SK-N-SH treated with all-trans-retinoic acid at 6 μM for 48 hours (cell line): ENCODE measurements around the gene FAM200A.
A peak's percentile ranks its signal among the peaks of the same experiment; 100 is the strongest.

Source experiments
- ATAC-seq: fragments of 200-7000 bp; cut with Tn5 transposase; 3 replicates; pipeline ENCODE4 v1.9.1; 2020; ENCODE audit warnings: mild to moderate bottlenecking, moderate library complexity
- ARNTL ChIP-seq: fragments of 450-650 bp; formaldehyde crosslinking; IDR thresholded peaks from 2 replicates; pipeline ENCODE4 v1.5.0; 2020; ENCODE audit warnings: low read depth, mild to moderate bottlenecking, moderate library complexity, borderline replicate concordance
- BACH2 ChIP-seq: fragments of 250-450 bp; sonication (Bioruptor Pico); IDR thresholded peaks from 2 replicates; pipeline ENCODE4 v1.9.0; 2021; ENCODE audit warnings: mild to moderate bottlenecking, borderline replicate concordance
- CREB5 ChIP-seq: fragments of 250-450 bp; sonication (Bioruptor Pico); IDR thresholded peaks from 2 replicates; pipeline ENCODE4 v1.5.1; 2020; ENCODE audit warnings: low read depth, mild to moderate bottlenecking, moderate library complexity
- CSDC2 ChIP-seq: fragments of 250-450 bp; sonication (Bioruptor Pico); IDR thresholded peaks from 2 replicates; pipeline ENCODE4 v1.5.0; 2020; ENCODE audit warnings: mild to moderate bottlenecking, moderate library complexity
- CSRNP3 ChIP-seq: fragments of 250-450 bp; sonication (Bioruptor Pico); IDR thresholded peaks from 2 replicates; pipeline ENCODE4 v1.5.1; 2021; ENCODE audit warnings: mild to moderate bottlenecking, moderate library complexity
- ESRRG ChIP-seq: fragments of 250-450 bp; sonication (Bioruptor Pico); IDR thresholded peaks from 2 replicates; pipeline ENCODE4 v1.6.1; 2021; ENCODE audit warnings: mild to moderate bottlenecking
- GLIS3 ChIP-seq: fragments of 250-450 bp; sonication (Bioruptor Pico); IDR thresholded peaks from 2 replicates; pipeline ENCODE4 v1.5.0; 2020; ENCODE audit warnings: mild to moderate bottlenecking, moderate library complexity
- ISL1 ChIP-seq: fragments of 250-450 bp; sonication (Bioruptor Pico); IDR thresholded peaks from 2 replicates; pipeline ENCODE4 v2.1.2; 2022; ENCODE audit warnings: mild to moderate bottlenecking, moderate library complexity
- OSR1 ChIP-seq: fragments of 250-450 bp; sonication (Bioruptor Pico); IDR thresholded peaks from 2 replicates; pipeline ENCODE4 v1.8.0; 2022; ENCODE audit warnings: moderate library complexity, mild to moderate bottlenecking, inconsistent platforms
- PATZ1 ChIP-seq: fragments of 250-450 bp; sonication (Bioruptor Pico); IDR thresholded peaks from 2 replicates; pipeline ENCODE4 v1.8.0; 2020; ENCODE audit warnings: mild to moderate bottlenecking, moderate library complexity, borderline replicate concordance
- POU6F1 ChIP-seq: fragments of 250-450 bp; sonication (Bioruptor Pico); IDR thresholded peaks from 2 replicates; pipeline ENCODE4 v1.8.0; 2021; ENCODE audit warnings: low read depth, mild to moderate bottlenecking, moderate library complexity, borderline replicate concordance
- PPARA ChIP-seq: fragments of 250-450 bp; sonication (Bioruptor Pico); IDR thresholded peaks from 2 replicates; pipeline ENCODE4 v1.5.0; 2020; ENCODE audit warnings: mild to moderate bottlenecking, borderline replicate concordance
- RARB ChIP-seq: fragments of 250-450 bp; sonication (Bioruptor Pico); IDR thresholded peaks from 2 replicates; pipeline ENCODE4 v1.8.0; 2021; ENCODE audit warnings: mild to moderate bottlenecking, moderate library complexity
- SNAI2 ChIP-seq: fragments of 250-450 bp; sonication (Bioruptor Pico); IDR thresholded peaks from 2 replicates; pipeline ENCODE4 v1.5.0; 2020; ENCODE audit warnings: mild to moderate bottlenecking, moderate library complexity
- TOX ChIP-seq: fragments of 250-450 bp; sonication (Bioruptor Pico); IDR thresholded peaks from 2 replicates; pipeline ENCODE4 v1.8.0; 2021; ENCODE audit warnings: mild to moderate bottlenecking, moderate library complexity, borderline replicate concordance
- TSHZ2 ChIP-seq: fragments of 250-450 bp; sonication (Bioruptor Pico); IDR thresholded peaks from 2 replicates; pipeline ENCODE4 v1.5.0; 2020; ENCODE audit warnings: mild to moderate bottlenecking, moderate library complexity
- ZC3H10 ChIP-seq: fragments of 250-450 bp; sonication (Bioruptor Pico); IDR thresholded peaks from 2 replicates; pipeline ENCODE4 v1.5.1; 2021; ENCODE audit warnings: mild to moderate bottlenecking, moderate library complexity
- ZFP3 ChIP-seq: fragments of 250-450 bp; sonication (Bioruptor Pico); IDR thresholded peaks from 2 replicates; pipeline ENCODE4 v1.5.0; 2020; ENCODE audit warnings: mild to moderate bottlenecking, moderate library complexity
- ZFP30 ChIP-seq: fragments of 450-650 bp; formaldehyde crosslinking; IDR thresholded peaks from 2 replicates; pipeline ENCODE4 v1.5.0; 2022; ENCODE audit warnings: mild to moderate bottlenecking, moderate library complexity
- ZNF565 ChIP-seq: fragments of 450-650 bp; formaldehyde crosslinking; conservative IDR thresholded peaks from 2 replicates; pipeline ENCODE4 v1.5.0; 2020; ENCODE audit warnings: low read depth, mild to moderate bottlenecking, moderate library complexity
- ZNF70 ChIP-seq: fragments of 450-650 bp; formaldehyde crosslinking; IDR thresholded peaks from 2 replicates; pipeline ENCODE4 v1.5.0; 2020; ENCODE audit warnings: mild to moderate bottlenecking, moderate library complexity

The FAM200A gene

GRCh38 chr7:99535667-99536066, 16.2 kb downstream of the FAM200A start:
- no peak for ATAC-seq
- TF ChIP-seq ZNF70 (CRISPR knock-in tag) (no peak), ZC3H10 (CRISPR knock-in tag) (no peak), BACH2 (CRISPR knock-in tag) (no peak), ZFP30 (CRISPR knock-in tag) (no peak), SNAI2 (CRISPR knock-in tag) (no peak), ZFP3 (no peak), OSR1 (CRISPR knock-in tag) (no peak), ESRRG (CRISPR knock-in tag) (no peak), TOX (CRISPR knock-in tag) (no peak), ZNF565 (CRISPR knock-in tag) (no peak), ARNTL (CRISPR knock-in tag) (no peak), CREB5 (CRISPR knock-in tag) (no peak), TSHZ2 (CRISPR knock-in tag) (no peak), POU6F1 (no peak), CSRNP3 (no peak), PATZ1 (CRISPR knock-in tag) (no peak), PPARA (CRISPR knock-in tag) (no peak), RARB (CRISPR knock-in tag) (no peak), GLIS3 (CRISPR knock-in tag) (no peak)

- no peak for ATAC-seq
- TF ChIP-seq CSDC2 (CRISPR knock-in tag), result 0 out of 2 replicates have a peak, but pooled peaks have one; percentile 17
- TF ChIP-seq ESRRG (CRISPR knock-in tag), result no peak
Observed at GRCh38 chr7:99531354-99531765, 20.6 kb downstream of the FAM200A start.

- ATAC-seq, result peak; percentile 83
- TF ChIP-seq POU6F1 (no peak), ZC3H10 (CRISPR knock-in tag) (no peak), ISL1 (CRISPR knock-in tag) (no peak), ZFP30 (CRISPR knock-in tag) (no peak), ZFP3 (no peak), TSHZ2 (CRISPR knock-in tag) (no peak), CSRNP3 (no peak), ESRRG (CRISPR knock-in tag) (no peak)
Observed at GRCh38 chr7:99525713-99526440, 26.0 kb downstream of the FAM200A start.
